Breast epithelium (tissue), 4 donors: ENCODE data around the gene GPX3. TPM values are rescaled to one million over a fixed set of nuclear protein-coding genes. Genes with fewer than 3 reads are reported as not detected.
A peak's percentile ranks its signal among the peaks of the same experiment; 100 is the strongest.

Experiments
- DNase-seq, 2 donors: peaks; one replicate each; pipeline ENCODE4 v3.0.0-alpha.2; 2019; ENCODE audit warnings: low spot score in 2 of 2
- H3K27ac ChIP-seq, 2 donors: fragments of 200-600 bp; sonication (generic) in 1 of 2; one replicate each; pipeline ENCODE4 v1.5.1; 2016 to 2019; ENCODE audit warnings: mild to moderate bottlenecking in 1 of 2
- H3K27me3 ChIP-seq, 2 donors: fragments of 200-600 bp; sonication (generic) in 1 of 2; one replicate each; pipeline versions ENCODE4 v1.5.1 to v1.6.0; 2017 to 2019; ENCODE audit warnings: control low read depth in 1 of 2, mild to moderate bottlenecking in 1 of 2
- H3K36me3 ChIP-seq: fragments of 200-600 bp; one replicate; pipeline ENCODE4 v1.5.1; 2019
- H3K4me1 ChIP-seq, 2 donors: fragments of 200-600 bp; sonication (generic); one replicate each; pipeline ENCODE4 v1.5.1; 2016 to 2019; ENCODE audit warnings: control low read depth in 1 of 2
- H3K4me3 ChIP-seq, 3 donors: fragments of 200-600 bp; sonication (generic); 1 replicate in 2 of 3; 2 replicates in 1 of 3; pipeline ENCODE4 v1.5.1; 2016 to 2019; ENCODE audit warnings: mild to moderate bottlenecking in 3 of 3, moderate library complexity in 2 of 3
- H3K9me3 ChIP-seq, 2 donors: fragments of 200-600 bp; sonication (generic) in 1 of 2; one replicate each; pipeline ENCODE4 v1.5.1; 2016 to 2019; ENCODE audit warnings: control low read depth in 1 of 2
- CTCF ChIP-seq, 3 donors: fragments of 450-650 bp; IDR thresholded peaks; one replicate each; pipeline ENCODE4 v1.5.1; 2016 to 2017; ENCODE audit warnings: antibody characterized with exemption in 3 of 3, mild to moderate bottlenecking in 3 of 3, moderate library complexity in 3 of 3
- POLR2A ChIP-seq: fragments of 450-650 bp; IDR thresholded peaks from one replicate; pipeline ENCODE4 v1.6.1; 2016; ENCODE audit warnings: antibody characterized with exemption, mild to moderate bottlenecking, moderate library complexity
- POLR2AphosphoS5 ChIP-seq, 3 donors: sonication (generic); formaldehyde crosslinking; IDR thresholded peaks; one replicate each; pipeline ENCODE4 v1.6.1; 2017; ENCODE audit warnings: antibody characterized with exemption in 3 of 3
- intact Hi-C: fragments of 100-400 bp; cut with DNase I; formaldehyde crosslinking; loops from one replicate; pipeline ENCODE4 v1.15.1; 2023; ENCODE audit warnings: low total_unique reads
- total RNA-seq, 3 donors: library from RNA; depleted of rRNA; stranded (reverse); fragments of >200 nt; gene quantifications; one replicate each; pipeline ENCODE4 v1.1.0, GENCODE V29; 2016

GPX3 gene
- total RNA-seq, 3 donors from 2014 or later: 1,215 to 5,290 (median 2,830) TPM

- no peak for DNase-seq
Measured at GRCh38 chr5:151058301-151058700, 37.9 kb downstream of the GPX3 start.

GRCh38 chr5:151058891-151059489 is 38.6 kb downstream of the GPX3 start:
- TF ChIP-seq CTCF (IDR thresholded peaks at IDR 0.05): no peak
- TF ChIP-seq POLR2A: no peak
- no peak for TF ChIP-seq POLR2AphosphoS5 (IDR thresholded peaks at IDR 0.05)
- intact Hi-C loops: no loop called here
- Histone ChIP-seq H3K9me3 (no peaks in the 10 kb centered on the region), H3K36me3 (no peaks in the 10 kb centered on the region), H3K4me3 (no peak overlapping the region), H3K27ac (peak overlapping the region; percentile 19 to 51), H3K27me3 (no peaks in the 10 kb centered on the region), H3K4me1 (no peaks in the 10 kb centered on the region)
- DNase-seq: no peak

More at GRCh38 chr5:151058301-151058700, 37.9 kb downstream of the GPX3 start:
- Histone ChIP-seq H3K9me3 (no peaks in the 10 kb centered on the region), H3K4me1 (no peaks in the 10 kb centered on the region), H3K36me3 (no peaks in the 10 kb centered on the region), H3K27me3 (no peaks in the 10 kb centered on the region), H3K27ac (no peak overlapping the region), H3K4me3 (no peak overlapping the region)
- intact Hi-C loops: no loop called here
- TF ChIP-seq POLR2AphosphoS5 (IDR thresholded peaks at IDR 0.05): no peak
- no peak for TF ChIP-seq POLR2A
- no peak for TF ChIP-seq CTCF (IDR thresholded peaks at IDR 0.05)

- intact Hi-C loops: no loop called here
- no peak overlapping the region for H3K4me3 ChIP-seq
- TF ChIP-seq POLR2AphosphoS5 (IDR thresholded peaks at IDR 0.05) (no peak), CTCF (IDR thresholded peaks at IDR 0.05) (no peak), POLR2A (no peak)
- H3K36me3 ChIP-seq: no peaks in the 10 kb centered on the region
- no peaks in the 10 kb centered on the region for H3K27me3 ChIP-seq
- H3K27ac ChIP-seq: peak overlapping the region; percentile 51 to 75
- no peaks in the 10 kb centered on the region for H3K4me1 ChIP-seq
- H3K9me3 ChIP-seq: no peaks in the 10 kb centered on the region
- no peak for DNase-seq
Measured at GRCh38 chr5:151060742-151061141, 40.4 kb downstream of the GPX3 start.

DNA sequence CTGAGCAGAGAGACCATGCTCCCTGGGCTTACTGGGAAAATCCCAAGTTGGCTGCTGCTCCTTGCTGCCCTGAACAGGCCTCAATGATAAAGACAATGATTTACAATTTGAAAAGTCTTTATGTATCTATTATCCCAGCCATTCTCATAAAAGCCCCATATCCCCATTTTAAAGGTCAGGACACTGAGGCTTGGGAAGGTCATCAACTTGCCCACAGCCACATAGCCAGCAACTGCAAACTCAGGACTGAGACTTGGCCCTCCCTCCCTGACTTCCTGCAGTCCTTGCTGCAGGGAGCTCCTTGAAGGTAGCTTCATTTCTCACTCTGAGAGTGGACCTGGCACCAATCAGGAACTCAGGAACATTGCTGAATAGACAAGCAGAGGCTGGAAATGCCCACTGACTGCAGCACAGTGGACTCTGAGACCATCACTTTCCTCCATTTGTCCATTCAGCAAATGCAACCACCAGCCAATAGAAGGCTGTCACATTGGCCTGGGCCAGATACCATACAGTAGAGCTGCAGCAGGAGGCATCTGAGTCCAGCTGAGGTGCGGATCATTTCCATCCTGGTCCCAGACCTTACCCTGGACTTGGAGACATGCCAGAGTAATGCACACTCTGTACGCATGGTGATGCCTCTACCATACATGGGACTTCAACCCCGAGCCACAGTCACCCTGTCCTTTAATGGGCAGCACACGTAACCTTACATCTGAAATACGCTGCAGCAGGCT is 42.2 kb downstream of the GPX3 start:
- Histone ChIP-seq H3K36me3 (no peaks in the 10 kb centered on the region), H3K4me3 (no peak overlapping the region), H3K9me3 (no peaks in the 10 kb centered on the region), H3K27ac (peak overlapping the region in 1 of 2 donors; percentile 74), H3K4me1 (no peaks in the 10 kb centered on the region), H3K27me3 (no peaks in the 10 kb centered on the region)
- DNase-seq: no peak
- intact Hi-C loops: no loop called here
- TF ChIP-seq POLR2AphosphoS5 (IDR thresholded peaks at IDR 0.05) (no peak), POLR2A (no peak), CTCF (IDR thresholded peaks at IDR 0.05) (no peak)
